Thoracic aorta (tissue), 2 donors: ENCODE data around the gene TTLL5. TPM values are rescaled to one million over a fixed set of nuclear protein-coding genes. Genes with fewer than 3 reads are reported as not detected.

Experiments used
- ATAC-seq: fragments of 150-250 bp; one replicate; pipeline ENCODE4 v1.8.0; 2017; ENCODE audit warnings: low read depth; ENCODE audit not compliant: insufficient number of reproducible peaks, low FRiP score
- DNase-seq: peaks from one replicate; pipeline ENCODE4 v3.0.0-alpha.2; 2020; ENCODE audit warnings: low spot score
- H3K27ac ChIP-seq, 2 donors: fragments of 200-600 bp; sonication (generic); 1 replicate in 1 of 2; 2 replicates in 1 of 2; pipeline ENCODE4 v1.5.1; 2016; ENCODE audit warnings: mild to moderate bottlenecking in 2 of 2, moderate library complexity in 2 of 2
- H3K27me3 ChIP-seq: fragments of 200-600 bp; sonication (generic); replicated peaks from 2 replicates; pipeline ENCODE4 v1.6.0; 2016; ENCODE audit warnings: mild to moderate bottlenecking; ENCODE audit not compliant: insufficient read depth
- H3K36me3 ChIP-seq: fragments of 200-600 bp; sonication (generic); one replicate; pipeline ENCODE4 v1.5.1; 2016
- H3K4me1 ChIP-seq, 2 donors: fragments of 200-600 bp; sonication (generic); 1 replicate in 1 of 2; 2 replicates in 1 of 2; pipeline versions ENCODE4 v1.5.1 to v1.6.0; 2016; ENCODE audit warnings: low read depth in 2 of 2, mild to moderate bottlenecking in 1 of 2; ENCODE audit not compliant: control insufficient read depth in 1 of 2
- H3K4me3 ChIP-seq: fragments of 200-600 bp; sonication (generic); 2 replicates; pipeline ENCODE4 v1.5.1; 2016; ENCODE audit warnings: mild to moderate bottlenecking
- H3K9me3 ChIP-seq: fragments of 200-600 bp; sonication (generic); 2 replicates; pipeline ENCODE4 v1.5.1; 2016
- total RNA-seq, 2 donors: library from RNA; depleted of rRNA; stranded (reverse); fragments of >200 nt; gene quantifications; one replicate each; pipeline versions ENCODE4 v1.1.0 to v1.2.3, GENCODE V29; 2016
- TF ChIP-seq, protein P1 (sequence below): fragments of 200-600 bp; sonication (generic); IDR thresholded peaks from one replicate; pipeline ENCODE4 v1.5.1; 2019; ENCODE audit warnings: antibody characterized with exemption

TTLL5 gene
- total RNA-seq, 2 donors from 2014 or later: 34.7 to 47.9 TPM

DNA sequence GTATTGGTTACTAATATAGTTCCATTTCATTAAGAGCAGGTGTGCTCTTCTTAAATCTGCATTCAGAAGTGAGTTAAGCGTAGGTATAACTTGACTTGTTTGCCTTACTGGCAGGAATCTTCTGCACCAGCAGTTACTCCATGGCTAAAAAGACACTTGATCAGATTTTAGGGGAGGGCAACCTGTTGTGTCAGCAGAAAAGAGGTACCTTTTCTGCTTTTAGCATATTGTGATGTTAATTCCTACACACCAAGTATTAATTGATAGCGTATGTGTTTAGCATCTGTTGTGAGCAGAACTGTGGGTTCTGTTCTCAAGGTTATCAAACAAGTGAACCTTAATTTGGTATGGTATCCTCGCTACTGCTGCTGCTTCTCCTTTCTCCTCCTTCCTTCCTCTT is 38.3 kb downstream of the TTLL5 start:
- Histone ChIP-seq H3K4me1 (peaks cover 9 to 17% of the 10 kb centered on the region in 2 donors), H3K27ac (no peak overlapping the region), H3K4me3 (no peak overlapping the region), H3K9me3 (no peaks in the 10 kb centered on the region), H3K27me3 (no peaks in the 10 kb centered on the region), H3K36me3 (peaks cover 1% of the 10 kb centered on the region)
- DNase-seq (no peak), ATAC-seq (no peak)
- TF ChIP-seq, protein P1, sequence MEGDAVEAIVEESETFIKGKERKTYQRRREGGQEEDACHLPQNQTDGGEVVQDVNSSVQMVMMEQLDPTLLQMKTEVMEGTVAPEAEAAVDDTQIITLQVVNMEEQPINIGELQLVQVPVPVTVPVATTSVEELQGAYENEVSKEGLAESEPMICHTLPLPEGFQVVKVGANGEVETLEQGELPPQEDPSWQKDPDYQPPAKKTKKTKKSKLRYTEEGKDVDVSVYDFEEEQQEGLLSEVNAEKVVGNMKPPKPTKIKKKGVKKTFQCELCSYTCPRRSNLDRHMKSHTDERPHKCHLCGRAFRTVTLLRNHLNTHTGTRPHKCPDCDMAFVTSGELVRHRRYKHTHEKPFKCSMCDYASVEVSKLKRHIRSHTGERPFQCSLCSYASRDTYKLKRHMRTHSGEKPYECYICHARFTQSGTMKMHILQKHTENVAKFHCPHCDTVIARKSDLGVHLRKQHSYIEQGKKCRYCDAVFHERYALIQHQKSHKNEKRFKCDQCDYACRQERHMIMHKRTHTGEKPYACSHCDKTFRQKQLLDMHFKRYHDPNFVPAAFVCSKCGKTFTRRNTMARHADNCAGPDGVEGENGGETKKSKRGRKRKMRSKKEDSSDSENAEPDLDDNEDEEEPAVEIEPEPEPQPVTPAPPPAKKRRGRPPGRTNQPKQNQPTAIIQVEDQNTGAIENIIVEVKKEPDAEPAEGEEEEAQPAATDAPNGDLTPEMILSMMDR: no peak

DNA sequence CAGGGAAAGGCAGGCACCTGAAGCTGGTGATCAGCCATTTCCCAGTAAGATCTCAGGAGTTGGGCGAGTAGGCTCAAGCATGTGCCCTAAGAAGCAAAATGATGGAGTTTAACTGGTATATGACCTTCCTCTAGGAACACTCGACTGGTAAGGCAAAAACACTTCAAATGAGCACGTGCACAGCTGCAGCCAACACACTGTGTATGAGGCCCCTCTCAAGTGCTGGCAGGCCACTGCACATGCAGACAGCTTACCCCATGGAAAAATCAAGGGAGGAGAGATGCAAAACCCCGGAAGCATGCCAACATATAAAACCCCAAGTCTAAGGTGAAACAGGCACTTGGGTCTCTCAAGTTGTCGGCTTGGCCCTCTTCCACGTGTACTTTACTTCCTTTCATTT is 39.2 kb downstream of the TTLL5 start:
- Histone ChIP-seq H3K27ac (no peak overlapping the region), H3K4me1 (peaks cover 9 to 17% of the 10 kb centered on the region in 2 donors), H3K27me3 (no peaks in the 10 kb centered on the region), H3K36me3 (no peaks in the 10 kb centered on the region), H3K9me3 (no peaks in the 10 kb centered on the region), H3K4me3 (no peak overlapping the region)
- TF ChIP-seq, protein P1: no peak
- ATAC-seq (no peak), DNase-seq (no peak)

DNA sequence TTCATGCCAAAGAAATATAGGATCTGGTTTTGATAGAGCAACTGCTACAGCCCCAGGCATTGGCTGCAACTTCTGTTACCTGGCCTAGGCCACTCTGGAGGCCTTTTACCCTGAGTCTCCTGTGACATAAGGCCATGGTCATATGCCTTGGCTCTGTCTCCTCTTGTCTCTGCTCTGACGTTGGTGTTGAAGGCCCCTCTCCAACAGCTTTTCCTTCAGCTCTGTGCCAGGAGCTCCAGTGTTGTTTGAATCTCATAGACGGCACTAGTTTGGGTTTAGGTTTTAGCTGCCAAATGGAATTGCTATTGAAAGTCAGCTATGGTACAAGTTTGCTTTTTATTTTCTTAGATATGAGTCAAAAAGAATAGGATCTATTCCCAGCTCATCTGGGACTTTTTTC is 41.1 kb downstream of the TTLL5 start:
- no peaks in the 10 kb centered on the region for H3K27me3 ChIP-seq
- ATAC-seq (no peak), DNase-seq (no peak)
- peaks cover 9 to 17% of the 10 kb centered on the region in 2 donors for H3K4me1 ChIP-seq
- no peak overlapping the region for H3K4me3 ChIP-seq
- TF ChIP-seq, protein P1: no peak
- no peaks in the 10 kb centered on the region for H3K9me3 ChIP-seq
- no peaks in the 10 kb centered on the region for H3K36me3 ChIP-seq
- peak overlapping the region; percentile 55 to 61 for H3K27ac ChIP-seq

DNA sequence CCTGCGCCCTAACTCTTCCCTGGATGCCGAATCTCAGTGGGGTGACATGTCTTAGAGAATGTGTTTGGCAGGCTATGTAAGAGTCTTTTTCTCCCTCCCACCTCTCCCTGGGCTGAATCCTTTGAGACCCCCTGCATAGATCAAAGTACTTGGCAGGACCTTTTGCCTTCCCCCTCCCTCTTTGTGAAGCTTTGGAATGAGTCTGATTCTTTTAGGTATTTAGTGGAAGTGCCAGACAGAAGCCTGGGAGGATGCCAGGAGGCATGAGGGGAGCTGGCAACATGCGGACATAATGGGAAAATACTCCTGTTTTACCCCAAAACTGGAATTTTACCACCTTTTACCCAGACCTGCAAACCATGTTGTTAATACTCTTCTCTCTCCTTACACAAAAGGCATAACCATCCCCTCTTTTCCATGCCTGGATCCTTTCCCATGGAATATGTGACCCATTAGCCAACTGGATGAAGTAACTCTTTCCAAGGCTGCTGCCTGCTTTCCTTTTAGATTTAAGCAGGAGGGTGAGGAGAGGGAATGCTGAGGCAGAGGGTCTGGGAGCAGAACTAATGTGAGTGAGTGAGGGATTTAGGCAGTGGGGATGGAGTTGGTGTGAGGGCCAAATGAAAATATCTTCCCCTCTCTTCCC is 41.7 kb downstream of the TTLL5 start:
- H3K4me3 ChIP-seq: peak overlapping the region; percentile 3
- TF ChIP-seq, protein P1: no peak
- H3K27me3 ChIP-seq: no peaks in the 10 kb centered on the region
- H3K4me1 ChIP-seq: peaks cover 9 to 17% of the 10 kb centered on the region in 2 donors
- ATAC-seq (no peak), DNase-seq (no peak)
- H3K27ac ChIP-seq: peak overlapping the region; percentile 55 to 61
- no peaks in the 10 kb centered on the region for H3K9me3 ChIP-seq
- H3K36me3 ChIP-seq: no peaks in the 10 kb centered on the region

DNA sequence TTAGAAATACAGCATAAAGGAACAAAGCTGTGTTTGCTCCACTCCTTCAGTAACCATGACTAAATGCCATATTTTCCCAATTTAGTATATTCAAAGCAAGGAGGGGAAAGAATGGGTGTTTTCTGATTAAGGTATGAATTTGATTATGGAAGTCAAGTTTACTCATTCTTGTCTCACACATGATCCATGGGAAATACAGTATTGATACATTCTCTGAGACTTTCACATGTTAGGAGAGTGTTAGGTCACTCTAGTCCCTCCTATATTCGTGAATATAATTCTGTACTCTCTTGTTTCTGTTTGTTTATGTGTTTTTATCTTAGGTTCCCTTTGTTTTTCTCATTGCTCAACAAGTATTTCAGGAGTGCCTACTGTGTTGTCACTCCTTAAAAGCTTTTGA is 42.4 kb downstream of the TTLL5 start:
- TF ChIP-seq, protein P1: no peak
- no peaks in the 10 kb centered on the region for H3K9me3 ChIP-seq
- no peak overlapping the region for H3K4me3 ChIP-seq
- H3K36me3 ChIP-seq: no peaks in the 10 kb centered on the region
- peaks cover 9 to 17% of the 10 kb centered on the region in 2 donors for H3K4me1 ChIP-seq
- H3K27me3 ChIP-seq: no peaks in the 10 kb centered on the region
- no peak for ATAC-seq
- H3K27ac ChIP-seq: peak overlapping the region; percentile 1 to 61
- DNase-seq: no peak
